Astrocyte (in vitro differentiated cells and primary cell): ENCODE results near the gene MEGF11. TPM values are rescaled to one million over a fixed set of nuclear protein-coding genes. Genes with fewer than 3 reads are reported as not detected.

Experiments
- DNase-seq: peaks from one replicate; pipeline ENCODE4 v3.0.0-alpha.2; 2010; ENCODE audit warnings: low read depth
- FAIRE-seq: peaks from 2 replicates; lab custom pipeline; 2011; peaks lifted over from hg19 to GRCh38; lab: Jason Lieb, UNC
- H2AFZ ChIP-seq: 2 replicates; pipeline ENCODE4 v1.6.0; 2012; ENCODE audit warnings: low read depth, low read length, inconsistent platforms
- H3K27ac ChIP-seq: 2 replicates; pipeline ENCODE4 v1.5.1; 2011; ENCODE audit warnings: low read depth, low read length, inconsistent platforms
- H3K27me3 ChIP-seq: 2 replicates; pipeline ENCODE4 v1.6.0; 2011; ENCODE audit warnings: low read length, inconsistent platforms; ENCODE audit not compliant: insufficient read depth
- H3K36me3 ChIP-seq: 2 replicates; pipeline ENCODE4 v1.5.1; 2011; ENCODE audit warnings: low read length, inconsistent platforms; ENCODE audit not compliant: insufficient read depth
- H3K4me1 ChIP-seq: 2 replicates; pipeline ENCODE4 v1.5.1; 2011; ENCODE audit warnings: low read length, inconsistent platforms; ENCODE audit not compliant: insufficient read depth
- H3K4me2 ChIP-seq: 2 replicates; pipeline ENCODE4 v1.6.0; 2012; ENCODE audit warnings: low read length, inconsistent platforms
- H3K4me3 ChIP-seq: 2 replicates; pipeline ENCODE4 v1.5.1; 2011; ENCODE audit warnings: low read depth, mild to moderate bottlenecking, low read length, inconsistent platforms; ENCODE audit not compliant: insufficient read depth
- H3K79me2 ChIP-seq: 2 replicates; pipeline ENCODE4 v1.6.0; 2012; ENCODE audit warnings: mild to moderate bottlenecking, low read length, inconsistent platforms; ENCODE audit not compliant: insufficient read depth
- H3K9ac ChIP-seq: 2 replicates; pipeline ENCODE4 v1.6.0; 2012; ENCODE audit warnings: mild to moderate bottlenecking, low read length, inconsistent platforms
- H3K9me3 ChIP-seq: 2 replicates; pipeline ENCODE4 v1.5.1; 2012; ENCODE audit warnings: low read depth, mild to moderate bottlenecking, low read length, inconsistent platforms; ENCODE audit not compliant: insufficient read depth
- H4K20me1 ChIP-seq: 2 replicates; pipeline ENCODE4 v1.6.0; 2012; ENCODE audit warnings: low read length, inconsistent platforms; ENCODE audit not compliant: insufficient read depth
- H3K27ac Mint-ChIP-seq: one replicate; pipeline ENCODE4 v1.8.0; 2021; ENCODE audit warnings: mild to moderate bottlenecking, mixed read lengths; ENCODE audit not compliant: unreplicated experiment
- H3K27me3 Mint-ChIP-seq: one replicate; pipeline ENCODE4 v1.8.0; 2021; ENCODE audit warnings: low read depth, mixed read lengths; ENCODE audit not compliant: unreplicated experiment
- H3K36me3 Mint-ChIP-seq: one replicate; pipeline ENCODE4 v1.8.0; 2021; ENCODE audit warnings: low read depth, mixed read lengths; ENCODE audit not compliant: unreplicated experiment
- H3K4me1 Mint-ChIP-seq: one replicate; pipeline ENCODE4 v1.8.0; 2021; ENCODE audit warnings: low read depth, mixed read lengths; ENCODE audit not compliant: unreplicated experiment
- H3K4me3 Mint-ChIP-seq: one replicate; pipeline ENCODE4 v1.8.0; 2021; ENCODE audit warnings: mild to moderate bottlenecking, moderate library complexity, mixed read lengths; ENCODE audit not compliant: unreplicated experiment
- H3K9me3 Mint-ChIP-seq: one replicate; pipeline ENCODE4 v1.8.0; 2021; ENCODE audit warnings: mild to moderate bottlenecking, mixed read lengths; ENCODE audit not compliant: unreplicated experiment
- EZH2 ChIP-seq: IDR thresholded peaks from 2 replicates; pipeline ENCODE4 v1.6.1; 2012; ENCODE audit warnings: mild to moderate bottlenecking, low read length, inconsistent platforms; ENCODE audit not compliant: insufficient read depth
- total RNA-seq: library from RNA; stranded (reverse); gene quantifications from 2 replicates; pipeline ENCODE4 v1.2.1, GENCODE V29; 2021
- TF ChIP-seq, protein P1 (sequence below): IDR thresholded peaks from 2 replicates; pipeline ENCODE4 v1.5.1; 2011; ENCODE audit warnings: low read depth, mild to moderate bottlenecking, inconsistent platforms, low read length, moderate library complexity; ENCODE audit not compliant: insufficient read depth

Gene MEGF11
- total RNA-seq, 1 donor from 2014 or later, result 0.16 TPM

DNA sequence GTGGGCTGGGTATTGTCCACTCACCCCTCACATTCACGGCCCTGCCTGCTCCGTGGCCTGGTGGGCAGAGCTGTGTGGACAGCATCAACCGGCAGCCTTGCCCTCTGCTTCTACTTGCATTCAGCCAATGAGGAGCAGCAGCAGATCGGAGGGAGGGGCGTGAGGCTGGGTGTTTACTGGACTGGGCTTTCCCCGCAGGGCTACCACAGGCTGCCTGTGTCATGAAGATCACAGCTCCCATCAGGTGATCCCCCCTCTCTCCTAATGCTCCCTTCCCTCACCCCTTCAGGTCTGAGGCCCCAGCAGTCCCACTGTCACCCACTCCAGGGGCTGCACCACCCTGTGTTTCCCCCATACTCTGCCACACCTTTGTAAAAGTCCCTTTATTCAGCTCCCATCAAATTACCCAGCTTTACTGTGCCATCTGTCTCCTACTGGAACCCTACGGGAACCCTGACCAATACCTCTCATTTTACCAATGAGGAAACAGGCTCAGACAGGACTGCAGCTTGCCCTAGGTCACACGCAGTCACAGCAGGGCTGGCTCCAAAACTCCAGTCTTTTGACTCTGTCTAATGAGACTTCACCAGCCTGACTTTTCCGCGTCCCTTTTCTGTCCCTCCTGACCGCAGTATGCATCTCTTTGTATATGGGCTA, 81.1 kb downstream of the MEGF11 start:
- H3K4me3 ChIP-seq, result no peak overlapping the region
- H3K27me3 ChIP-seq, result peaks cover 14% of the 10 kb centered on the region
- Mint-ChIP-seq H3K36me3 (no peaks in the 10 kb centered on the region), H3K4me1 (no peaks in the 10 kb centered on the region), H3K27me3 (peaks cover 63% of the 10 kb centered on the region), H3K27ac (no peak overlapping the region), H3K9me3 (peaks cover 6% of the 10 kb centered on the region), H3K4me3 (no peak overlapping the region)
- H3K79me2 ChIP-seq, result no peaks in the 10 kb centered on the region
- DNase-seq (no peak), FAIRE-seq (no peak)
- H3K27ac ChIP-seq, result no peak overlapping the region
- TF ChIP-seq, protein P1, sequence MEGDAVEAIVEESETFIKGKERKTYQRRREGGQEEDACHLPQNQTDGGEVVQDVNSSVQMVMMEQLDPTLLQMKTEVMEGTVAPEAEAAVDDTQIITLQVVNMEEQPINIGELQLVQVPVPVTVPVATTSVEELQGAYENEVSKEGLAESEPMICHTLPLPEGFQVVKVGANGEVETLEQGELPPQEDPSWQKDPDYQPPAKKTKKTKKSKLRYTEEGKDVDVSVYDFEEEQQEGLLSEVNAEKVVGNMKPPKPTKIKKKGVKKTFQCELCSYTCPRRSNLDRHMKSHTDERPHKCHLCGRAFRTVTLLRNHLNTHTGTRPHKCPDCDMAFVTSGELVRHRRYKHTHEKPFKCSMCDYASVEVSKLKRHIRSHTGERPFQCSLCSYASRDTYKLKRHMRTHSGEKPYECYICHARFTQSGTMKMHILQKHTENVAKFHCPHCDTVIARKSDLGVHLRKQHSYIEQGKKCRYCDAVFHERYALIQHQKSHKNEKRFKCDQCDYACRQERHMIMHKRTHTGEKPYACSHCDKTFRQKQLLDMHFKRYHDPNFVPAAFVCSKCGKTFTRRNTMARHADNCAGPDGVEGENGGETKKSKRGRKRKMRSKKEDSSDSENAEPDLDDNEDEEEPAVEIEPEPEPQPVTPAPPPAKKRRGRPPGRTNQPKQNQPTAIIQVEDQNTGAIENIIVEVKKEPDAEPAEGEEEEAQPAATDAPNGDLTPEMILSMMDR, result no peak
- no peak for TF ChIP-seq EZH2
- H3K9ac ChIP-seq, result no peak overlapping the region
- H3K36me3 ChIP-seq, result no peaks in the 10 kb centered on the region
- no peaks in the 10 kb centered on the region for H3K4me1 ChIP-seq
- no peaks in the 10 kb centered on the region for H4K20me1 ChIP-seq
- no peaks in the 10 kb centered on the region for H3K9me3 ChIP-seq
- no peak overlapping the region for H2AFZ ChIP-seq
- no peak overlapping the region for H3K4me2 ChIP-seq

DNA sequence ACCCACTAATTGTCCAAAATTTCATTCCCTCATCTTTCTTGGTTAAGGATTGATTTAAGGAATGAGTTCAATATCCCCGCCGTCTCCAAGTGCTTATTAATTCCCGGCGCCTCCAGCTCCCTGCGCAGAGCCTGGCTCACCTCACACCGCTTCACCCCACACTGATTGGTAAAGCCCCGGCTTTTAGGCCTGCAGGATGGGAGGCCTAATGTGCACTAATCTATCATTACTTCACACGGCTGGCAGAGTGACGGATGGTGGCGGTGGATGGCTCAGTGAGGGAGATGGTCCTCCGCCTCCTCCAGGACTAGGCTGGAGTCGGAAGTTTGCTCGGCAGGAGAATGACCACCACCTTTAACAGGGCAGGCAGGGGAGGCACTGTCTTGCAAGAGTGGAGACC, 81.7 kb downstream of the MEGF11 start:
- no peaks in the 10 kb centered on the region for H3K9me3 ChIP-seq
- TF ChIP-seq EZH2, result no peak
- TF ChIP-seq, protein P1, result no peak
- no peaks in the 10 kb centered on the region for H3K36me3 ChIP-seq
- no peaks in the 10 kb centered on the region for H3K36me3 Mint-ChIP-seq
- H3K4me2 ChIP-seq, result no peak overlapping the region
- H3K4me1 ChIP-seq, result no peaks in the 10 kb centered on the region
- no peaks in the 10 kb centered on the region for H3K4me1 Mint-ChIP-seq
- no peak overlapping the region for H3K27ac Mint-ChIP-seq
- H3K4me3 Mint-ChIP-seq, result no peak overlapping the region
- peaks cover 58% of the 10 kb centered on the region for H3K27me3 Mint-ChIP-seq
- no peak overlapping the region for H3K27ac ChIP-seq
- H2AFZ ChIP-seq, result no peak overlapping the region
- H3K4me3 ChIP-seq, result no peak overlapping the region
- H3K27me3 ChIP-seq, result peaks cover 14% of the 10 kb centered on the region
- H3K9me3 Mint-ChIP-seq, result peaks cover 6% of the 10 kb centered on the region
- no peaks in the 10 kb centered on the region for H4K20me1 ChIP-seq
- DNase-seq (no peak), FAIRE-seq (no peak)
- H3K9ac ChIP-seq, result no peak overlapping the region
- no peaks in the 10 kb centered on the region for H3K79me2 ChIP-seq

DNA sequence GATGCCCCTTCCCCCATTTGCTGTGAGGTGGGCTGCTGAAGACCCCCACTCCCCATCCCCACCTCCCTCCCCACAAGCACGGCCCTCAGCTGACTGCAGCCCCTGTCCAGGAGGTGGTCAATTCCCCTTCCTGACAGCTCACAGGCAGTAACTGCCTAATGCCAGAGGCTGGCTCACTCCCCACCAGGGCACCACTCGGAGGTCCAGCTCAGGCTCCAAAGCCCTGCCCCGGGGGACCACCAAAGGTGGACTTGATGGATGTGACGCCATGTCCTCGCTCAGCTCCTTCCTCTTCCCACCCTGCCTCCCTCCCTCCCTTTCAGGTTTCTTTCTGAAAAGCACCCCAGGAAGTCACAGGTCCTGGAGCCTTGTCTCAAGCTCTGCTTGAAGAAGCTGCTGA, 82.8 kb downstream of the MEGF11 start:
- Histone ChIP-seq H3K79me2 (no peaks in the 10 kb centered on the region), H3K9ac (no peak overlapping the region), H4K20me1 (no peaks in the 10 kb centered on the region), H3K4me1 (no peaks in the 10 kb centered on the region), H3K9me3 (no peaks in the 10 kb centered on the region), H3K27me3 (peaks cover 10% of the 10 kb centered on the region), H3K4me2 (no peak overlapping the region), H2AFZ (no peak overlapping the region), H3K27ac (no peak overlapping the region), H3K36me3 (no peaks in the 10 kb centered on the region), H3K4me3 (no peak overlapping the region)
- no peak overlapping the region for H3K4me3 Mint-ChIP-seq
- H3K27ac Mint-ChIP-seq, result no peak overlapping the region
- TF ChIP-seq EZH2, result no peak
- TF ChIP-seq, protein P1, result no peak
- peaks cover 4% of the 10 kb centered on the region for H3K9me3 Mint-ChIP-seq
- H3K27me3 Mint-ChIP-seq, result peaks cover 60% of the 10 kb centered on the region
- no peak for DNase-seq
- no peak for FAIRE-seq
- H3K4me1 Mint-ChIP-seq, result no peaks in the 10 kb centered on the region
- no peaks in the 10 kb centered on the region for H3K36me3 Mint-ChIP-seq
